Measurements from ENCODE around the gene UNKL.

Gene UNKL

GRCh38 chr16:1448536-1449116 lies 34.1 kb upstream of the UNKL start:
- no peak for TF ChIP-seq MYC (IDR thresholded peaks at IDR 0.05; ENCODE audit: low read depth, low read length)
- no peak overlapping the region for H3K4me3 ChIP-seq (ENCODE audit: low read depth, low read length)
- DNase-seq (ENCODE audit: low read depth) = no peak

- TF ChIP-seq MYC (IDR thresholded peaks at IDR 0.05; ENCODE audit: low read depth, low read length) (no peak), CTCF (IDR thresholded peaks at IDR 0.05; ENCODE audit: low read depth, low read length) (no peak), MAX (IDR thresholded peaks at IDR 0.05; ENCODE audit: low read depth, low read length) (no peak), POLR2A (IDR thresholded peaks at IDR 0.05; ENCODE audit: extremely low read depth, insufficient read length) (no peak)
- no peak for DNase-seq (ENCODE audit: low read depth)
- no peak overlapping the region for H3K4me3 ChIP-seq (ENCODE audit: low read depth, low read length)
Observed at GRCh38 chr16:1447965-1448364, 33.5 kb upstream of the UNKL start.

GRCh38 chr16:1446296-1447080 lies 32.0 kb upstream of the UNKL start:
- DNase-seq (ENCODE audit: low read depth) = no peak
- TF ChIP-seq MAX (IDR thresholded peaks at IDR 0.05; ENCODE audit: low read depth, low read length) (no peak), POLR2A (IDR thresholded peaks at IDR 0.05; ENCODE audit: extremely low read depth, insufficient read length) (no peak), CTCF (IDR thresholded peaks at IDR 0.05; ENCODE audit: low read depth, low read length) (no peak), MYC (IDR thresholded peaks at IDR 0.05; ENCODE audit: low read depth, low read length) (no peak)
- no peak overlapping the region for H3K4me3 ChIP-seq (ENCODE audit: low read depth, low read length)

GRCh38 chr16:1445518-1446203 lies 31.2 kb upstream of the UNKL start:
- TF ChIP-seq MAX (IDR thresholded peaks at IDR 0.05; ENCODE audit: low read depth, low read length) (peak; percentile 90), CTCF (IDR thresholded peaks at IDR 0.05; ENCODE audit: low read depth, low read length) (no peak), MYC (IDR thresholded peaks at IDR 0.05; ENCODE audit: low read depth, low read length) (peak; percentile 81), POLR2A (IDR thresholded peaks at IDR 0.05; ENCODE audit: extremely low read depth, insufficient read length) (no peak)
- peak; percentile 90 for DNase-seq (ENCODE audit: low read depth)
- H3K4me3 ChIP-seq (ENCODE audit: low read depth, low read length) = no peak overlapping the region

GRCh38 chr16:1444730-1445517 lies 30.4 kb upstream of the UNKL start:
- no peak for TF ChIP-seq CTCF (IDR thresholded peaks at IDR 0.05; ENCODE audit: low read depth, low read length)
- TF ChIP-seq MAX (IDR thresholded peaks at IDR 0.05; ENCODE audit: low read depth, low read length) = peak; percentile 23; the same call in 1 of the 2 replicates
- peak; percentile 54 for TF ChIP-seq MYC (IDR thresholded peaks at IDR 0.05; ENCODE audit: low read depth, low read length)
- peak; percentile 10 for TF ChIP-seq POLR2A (IDR thresholded peaks at IDR 0.05; ENCODE audit: extremely low read depth, insufficient read length)
- DNase-seq (ENCODE audit: low read depth) = peak; percentile 87
- H3K4me3 ChIP-seq (ENCODE audit: low read depth, low read length) = no peak overlapping the region

All from NB4 (cell line).